Endothelial cell of hepatic sinusoid (primary cell): Measurements from ENCODE around the gene UBAC1.
"Not testable (repeated sequence)": the region's sequence is repeated elsewhere in the genome, so short reads cannot be mapped to it uniquely, and the experiment has no call there.

Source experiments
- in situ Hi-C: cut with HindIII; loops from 2 replicates; pipeline ENCODE4 v1.10.0; 2017; ENCODE audit warnings: low sequenced_read_pairs

Gene UBAC1

GRCh38 chr9:135925496-135926133 is 35.6 kb downstream of the UBAC1 start:
- in situ Hi-C loops = no loop called here

GRCh38 chr9:135924628-135925338 is 36.4 kb downstream of the UBAC1 start:
- in situ Hi-C loops = no loop called here

GRCh38 chr9:135923508-135923907 is 37.7 kb downstream of the UBAC1 start:
- in situ Hi-C loops = no loop called here

GRCh38 chr9:135921749-135922310 is 39.3 kb downstream of the UBAC1 start:
- in situ Hi-C loops = no loop called here

GRCh38 chr9:135920973-135921585 is 40.1 kb downstream of the UBAC1 start:
- in situ Hi-C loops = no loop called here

GRCh38 chr9:135920256-135920930 is 40.8 kb downstream of the UBAC1 start:
- in situ Hi-C loops = no loop called here

- in situ Hi-C loops = no loop called here
These were observed 41.8 kb downstream of the UBAC1 start for GRCh38 chr9:135919318-135919890.

GRCh38 chr9:135916227-135916626 is 44.9 kb downstream of the UBAC1 start:
- in situ Hi-C loops = not testable (repeated sequence)

- in situ Hi-C loops = no loop called here
These were observed 46.3 kb downstream of the UBAC1 start for GRCh38 chr9:135914921-135915320.

GRCh38 chr9:135911233-135911632 is 49.9 kb downstream of the UBAC1 start:
- in situ Hi-C loops = not testable (repeated sequence)

- in situ Hi-C loops = no loop called here
These were observed 50.4 kb downstream of the UBAC1 start for GRCh38 chr9:135910757-135911156.

GRCh38 chr9:135910216-135910615 is 51.0 kb downstream of the UBAC1 start:
- in situ Hi-C loops = no loop called here

GRCh38 chr9:135909371-135909770 is 51.8 kb downstream of the UBAC1 start:
- in situ Hi-C loops = no loop called here

- in situ Hi-C loops = no loop called here
These were observed 52.4 kb downstream of the UBAC1 start for GRCh38 chr9:135908754-135909204.

GRCh38 chr9:135908093-135908753 is 53.0 kb downstream of the UBAC1 start:
- in situ Hi-C loops = no loop called here

GRCh38 chr9:135907431-135908092 is 53.6 kb downstream of the UBAC1 start, which contains the start of gene CAMSAP1:
CAMSAP1 (minus strand) TSS chr9:135907546; CDS start chr9:135907159, 387 bp downstream.
- in situ Hi-C loops = no loop called here

- in situ Hi-C loops = no loop called here
These were observed 54.2 kb downstream of the UBAC1 start for GRCh38 chr9:135907006-135907430.

- in situ Hi-C loops = no loop called here
These were observed 54.7 kb downstream of the UBAC1 start for GRCh38 chr9:135906291-135907005.
